ENCODE measurements around the gene KCTD11.

KCTD11 gene

DNA sequence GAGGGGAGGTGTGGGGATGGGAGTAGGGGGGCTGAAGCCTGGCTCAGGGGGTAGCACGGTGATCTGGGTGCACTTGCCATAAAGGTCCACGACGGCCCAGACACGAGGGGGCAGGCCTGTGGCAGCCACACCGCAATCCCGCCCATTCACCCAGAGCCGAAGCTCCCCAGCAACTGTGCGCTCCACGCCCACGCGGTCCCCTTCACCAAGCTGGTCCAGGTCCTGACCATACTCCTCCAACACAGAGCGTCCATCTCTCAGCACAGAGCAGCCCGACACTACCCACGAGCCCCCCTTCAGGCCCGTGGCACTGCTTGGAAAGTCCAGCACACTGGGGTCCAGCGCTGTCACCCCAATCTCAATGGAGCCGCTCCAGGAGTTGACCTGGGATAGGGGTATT, 24.5 kb upstream of the KCTD11 start:
- no peak overlapping the region for H3K4me3 ChIP-seq (ENCODE audit: low read length)
- H3K36me3 ChIP-seq (replicated peaks; ENCODE audit: low read depth, low read length), result peaks cover 16% of the 10 kb centered on the region
- H3K27ac ChIP-seq (ENCODE audit: low read length), result no peak overlapping the region
- H3K4me1 ChIP-seq (ENCODE audit: low read length), result peaks cover 29% of the 10 kb centered on the region
- H3K4me2 ChIP-seq (ENCODE audit: low read length), result peak overlapping the region; percentile 92
- no peaks in the 10 kb centered on the region for H4K20me1 ChIP-seq (ENCODE audit: insufficient read depth, low read length)
- H3K9me3 ChIP-seq (ENCODE audit: insufficient read depth, low read length), result no peaks in the 10 kb centered on the region
- H3K27me3 ChIP-seq (ENCODE audit: low read depth, low read length), result no peaks in the 10 kb centered on the region
- no peak overlapping the region for H3K9ac ChIP-seq (ENCODE audit: low read length)
- peaks cover 16% of the 10 kb centered on the region for H3K79me2 ChIP-seq (ENCODE audit: low read length)
- TF ChIP-seq EZH2phosphoT487 (IDR thresholded peaks at IDR 0.05; ENCODE audit: low read depth), result no peak
- TF ChIP-seq, protein P1, sequence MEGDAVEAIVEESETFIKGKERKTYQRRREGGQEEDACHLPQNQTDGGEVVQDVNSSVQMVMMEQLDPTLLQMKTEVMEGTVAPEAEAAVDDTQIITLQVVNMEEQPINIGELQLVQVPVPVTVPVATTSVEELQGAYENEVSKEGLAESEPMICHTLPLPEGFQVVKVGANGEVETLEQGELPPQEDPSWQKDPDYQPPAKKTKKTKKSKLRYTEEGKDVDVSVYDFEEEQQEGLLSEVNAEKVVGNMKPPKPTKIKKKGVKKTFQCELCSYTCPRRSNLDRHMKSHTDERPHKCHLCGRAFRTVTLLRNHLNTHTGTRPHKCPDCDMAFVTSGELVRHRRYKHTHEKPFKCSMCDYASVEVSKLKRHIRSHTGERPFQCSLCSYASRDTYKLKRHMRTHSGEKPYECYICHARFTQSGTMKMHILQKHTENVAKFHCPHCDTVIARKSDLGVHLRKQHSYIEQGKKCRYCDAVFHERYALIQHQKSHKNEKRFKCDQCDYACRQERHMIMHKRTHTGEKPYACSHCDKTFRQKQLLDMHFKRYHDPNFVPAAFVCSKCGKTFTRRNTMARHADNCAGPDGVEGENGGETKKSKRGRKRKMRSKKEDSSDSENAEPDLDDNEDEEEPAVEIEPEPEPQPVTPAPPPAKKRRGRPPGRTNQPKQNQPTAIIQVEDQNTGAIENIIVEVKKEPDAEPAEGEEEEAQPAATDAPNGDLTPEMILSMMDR (IDR thresholded peaks at IDR 0.05; ENCODE audit: low read depth, low read length), result no peak
- H2AFZ ChIP-seq (ENCODE audit: low read depth, low read length), result no peak overlapping the region

DNA sequence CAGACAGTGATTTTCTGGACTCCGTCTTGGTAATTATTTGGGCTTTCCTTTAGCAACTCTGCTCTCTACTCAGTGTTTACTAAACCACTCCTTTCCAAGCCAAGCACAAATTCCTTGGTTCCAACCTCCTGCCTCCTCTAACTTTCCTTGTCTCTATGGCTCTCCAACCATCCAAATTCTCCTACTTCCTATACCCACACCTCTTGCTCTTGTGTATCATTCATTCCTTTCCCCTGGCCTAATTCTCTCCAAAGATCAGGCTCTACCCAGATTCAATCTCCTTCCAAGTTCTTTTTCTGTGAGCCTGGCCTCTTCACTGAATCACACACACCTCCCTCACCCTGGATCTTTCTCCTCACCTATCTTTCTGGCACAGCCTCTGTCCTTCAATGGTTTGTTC, 24.0 kb upstream of the KCTD11 start:
- Histone ChIP-seq H3K9ac (ENCODE audit: low read length) (peak overlapping the region; percentile 94), H3K4me3 (ENCODE audit: low read length) (peak overlapping the region; percentile 88), H3K4me2 (ENCODE audit: low read length) (peak overlapping the region; percentile 92), H3K9me3 (ENCODE audit: insufficient read depth, low read length) (no peaks in the 10 kb centered on the region), H3K79me2 (ENCODE audit: low read length) (peaks cover 16% of the 10 kb centered on the region), H4K20me1 (ENCODE audit: insufficient read depth, low read length) (no peaks in the 10 kb centered on the region), H3K27ac (ENCODE audit: low read length) (no peak overlapping the region), H3K27me3 (ENCODE audit: low read depth, low read length) (no peaks in the 10 kb centered on the region), H3K4me1 (ENCODE audit: low read length) (peaks cover 30% of the 10 kb centered on the region), H2AFZ (ENCODE audit: low read depth, low read length) (no peak overlapping the region), H3K36me3 (replicated peaks; ENCODE audit: low read depth, low read length) (peaks cover 11% of the 10 kb centered on the region)
- TF ChIP-seq, protein P1 (IDR thresholded peaks at IDR 0.05; ENCODE audit: low read depth, low read length), result no peak

DNA sequence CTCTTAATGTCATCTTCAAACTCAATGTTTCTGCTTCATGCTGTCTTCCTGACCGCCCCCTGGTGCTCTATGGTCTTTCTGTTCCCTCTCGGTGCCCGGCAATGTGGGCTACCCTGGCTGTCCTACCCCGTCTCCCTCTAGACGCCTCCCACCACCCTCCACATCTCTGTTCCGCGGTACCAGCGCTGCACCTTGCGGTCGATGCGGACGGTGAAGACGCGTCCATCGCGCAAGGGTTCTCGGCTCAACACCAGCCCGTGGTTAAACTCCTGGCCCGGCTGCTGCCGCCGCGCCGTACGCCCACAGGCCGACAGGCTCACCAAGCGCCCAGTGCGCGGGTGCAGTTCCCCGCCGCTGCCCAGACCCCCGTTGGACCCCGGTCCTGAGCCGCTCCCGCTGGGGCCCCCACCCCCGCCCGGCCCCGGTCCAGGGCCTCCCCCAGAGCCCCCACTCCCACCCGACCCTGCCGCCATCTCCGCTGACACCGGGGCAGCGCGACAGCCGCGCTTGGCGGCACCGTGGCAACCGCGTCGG, 23.1 kb upstream of the KCTD11 start, which contains the start of gene NEURL4:
Gene NEURL4, minus strand, starts transcription at position 496 of the 534 bp plus-strand sequence. Its CDS starts 23 bp downstream, at position 473.
- H3K4me2 ChIP-seq (ENCODE audit: low read length), result peak within 1 kb of the TSS; percentile 92
- peak within 1 kb of the TSS; percentile 88 for H3K4me3 ChIP-seq (ENCODE audit: low read length)
- H3K36me3 ChIP-seq (replicated peaks; ENCODE audit: low read depth, low read length), result peaks cover 3% of the 10 kb centered on the region
- peak within 1 kb of the TSS; percentile 93 for H3K27ac ChIP-seq (ENCODE audit: low read length)
- H4K20me1 ChIP-seq (ENCODE audit: insufficient read depth, low read length), result no peaks in the 10 kb centered on the region
- peaks cover 16% of the 10 kb centered on the region for H3K79me2 ChIP-seq (ENCODE audit: low read length)
- no peaks in the 10 kb centered on the region for H3K9me3 ChIP-seq (ENCODE audit: insufficient read depth, low read length)
- peak within 1 kb of the TSS; percentile 94 for H3K9ac ChIP-seq (ENCODE audit: low read length)
- no peaks in the 10 kb centered on the region for H3K27me3 ChIP-seq (ENCODE audit: low read depth, low read length)
- H3K4me1 ChIP-seq (ENCODE audit: low read length), result peaks cover 30% of the 10 kb centered on the region
- TF ChIP-seq, protein P1 (IDR thresholded peaks at IDR 0.05; ENCODE audit: low read depth, low read length), result no peak
- TF ChIP-seq EZH2phosphoT487 (IDR thresholded peaks at IDR 0.05; ENCODE audit: low read depth), result no peak
- peak within 1 kb of the TSS; percentile 32; the same call in 1 of the 2 replicates for H2AFZ ChIP-seq (ENCODE audit: low read depth, low read length)

DNA sequence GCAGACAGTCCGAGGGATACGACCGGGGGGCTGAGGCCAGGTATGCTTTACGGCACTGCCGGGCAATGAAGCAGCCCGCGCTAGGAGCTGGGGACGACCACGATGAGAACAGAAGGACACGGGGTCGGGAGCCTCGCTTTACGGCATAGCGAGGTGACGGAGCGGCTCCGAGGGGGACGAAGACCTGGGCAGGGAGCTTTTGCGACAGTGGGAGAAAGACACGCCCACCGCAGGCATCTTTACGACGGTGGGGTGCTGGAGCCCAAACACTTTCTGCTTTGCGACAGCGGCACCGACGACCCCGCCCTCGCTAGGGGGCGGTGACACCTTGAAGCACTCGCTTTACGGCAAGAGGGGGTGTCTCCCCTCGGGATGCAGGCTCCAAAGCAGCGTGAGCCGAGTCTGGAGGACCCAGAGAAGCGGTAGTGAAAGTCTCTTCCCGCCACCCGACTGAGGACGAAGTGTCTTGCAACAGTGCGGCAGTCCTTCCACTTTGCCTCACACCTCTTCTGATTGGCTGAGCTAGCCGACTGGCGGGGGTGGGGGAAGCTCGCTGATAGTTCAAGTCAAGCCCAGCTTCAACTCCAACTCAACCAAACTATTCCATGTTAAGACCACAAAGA, 22.5 kb upstream of the KCTD11 start:
- no peak for TF ChIP-seq EZH2phosphoT487 (IDR thresholded peaks at IDR 0.05; ENCODE audit: low read depth)
- TF ChIP-seq, protein P1 (IDR thresholded peaks at IDR 0.05; ENCODE audit: low read depth, low read length), result no peak
- H3K4me2 ChIP-seq (ENCODE audit: low read length), result peak overlapping the region; percentile 89
- peak overlapping the region; percentile 93 for H3K27ac ChIP-seq (ENCODE audit: low read length)
- no peaks in the 10 kb centered on the region for H3K27me3 ChIP-seq (ENCODE audit: low read depth, low read length)
- peaks cover 16% of the 10 kb centered on the region for H3K79me2 ChIP-seq (ENCODE audit: low read length)
- peaks cover 3% of the 10 kb centered on the region for H3K36me3 ChIP-seq (replicated peaks; ENCODE audit: low read depth, low read length)
- H3K9ac ChIP-seq (ENCODE audit: low read length), result peak overlapping the region; percentile 94
- peaks cover 30% of the 10 kb centered on the region for H3K4me1 ChIP-seq (ENCODE audit: low read length)
- no peaks in the 10 kb centered on the region for H4K20me1 ChIP-seq (ENCODE audit: insufficient read depth, low read length)
- peak overlapping the region; percentile 88 for H3K4me3 ChIP-seq (ENCODE audit: low read length)
- peak overlapping the region; percentile 32; the same call in 1 of the 2 replicates for H2AFZ ChIP-seq (ENCODE audit: low read depth, low read length)
- H3K9me3 ChIP-seq (ENCODE audit: insufficient read depth, low read length), result no peaks in the 10 kb centered on the region
